ENCODE data around the gene SEPTIN3.

The SEPTIN3 gene

GRCh38 chr22:41963453-41964111 is 5.7 kb upstream of the SEPTIN3 start:
- no peak for DNase-seq (ENCODE audit: extremely low spot score)
- TF ChIP-seq FOXK2 (IDR thresholded peaks at IDR 0.05) = no peak
- TF ChIP-seq ARNT (IDR thresholded peaks at IDR 0.05) = no peak
- TF ChIP-seq SUZ12 (IDR thresholded peaks at IDR 0.05) = no peak
- no peak for TF ChIP-seq CTBP1 (IDR thresholded peaks at IDR 0.05; ENCODE audit: borderline replicate concordance)
- no peak for TF ChIP-seq BHLHE40 (IDR thresholded peaks at IDR 0.05; ENCODE audit: borderline replicate concordance)
- POLR2A ChIA-PET = interaction anchor here (0.8 to 1.7 kb wide), 2 partner anchors 17 to 117 kb away, joined by 3 to 12 read pairs; partner anchors contain the start of gene CENPM
- CTCF ChIA-PET = interaction anchor here (1.3 kb wide), 1 partner anchor 149 kb away, joined by 3 read pairs; no protein-coding TSS in a partner anchor

- POLR2A ChIA-PET = interaction anchor here (0.8 to 1.7 kb wide), 2 partner anchors 17 to 116 kb away, joined by 3 to 12 read pairs; partner anchors contain the start of gene CENPM
- CTCF ChIA-PET = no interaction called here
- TF ChIP-seq FOXK2 (IDR thresholded peaks at IDR 0.05) (no peak), FOXA1 (IDR thresholded peaks at IDR 0.05) (no peak), SP1 (IDR thresholded peaks at IDR 0.05) (no peak), FOXM1 (IDR thresholded peaks at IDR 0.05; ENCODE audit: borderline replicate concordance) (no peak), ZNF384 (IDR thresholded peaks at IDR 0.05) (no peak), TARDBP (IDR thresholded peaks at IDR 0.05) (no peak), BHLHE40 (IDR thresholded peaks at IDR 0.05; ENCODE audit: borderline replicate concordance) (no peak), HDGF (IDR thresholded peaks at IDR 0.05; ENCODE audit: borderline replicate concordance) (no peak), ARNT (IDR thresholded peaks at IDR 0.05) (no peak), ELF4 (IDR thresholded peaks at IDR 0.05) (no peak), SUZ12 (IDR thresholded peaks at IDR 0.05) (no peak), LEF1 (IDR thresholded peaks at IDR 0.05; ENCODE audit: borderline replicate concordance) (no peak), L3MBTL2 (conservative IDR thresholded peaks at IDR 0.05) (no peak), CTBP1 (IDR thresholded peaks at IDR 0.05; ENCODE audit: borderline replicate concordance) (no peak), NFRKB (IDR thresholded peaks at IDR 0.05) (no peak)
- TF ChIP-seq, protein P1, sequence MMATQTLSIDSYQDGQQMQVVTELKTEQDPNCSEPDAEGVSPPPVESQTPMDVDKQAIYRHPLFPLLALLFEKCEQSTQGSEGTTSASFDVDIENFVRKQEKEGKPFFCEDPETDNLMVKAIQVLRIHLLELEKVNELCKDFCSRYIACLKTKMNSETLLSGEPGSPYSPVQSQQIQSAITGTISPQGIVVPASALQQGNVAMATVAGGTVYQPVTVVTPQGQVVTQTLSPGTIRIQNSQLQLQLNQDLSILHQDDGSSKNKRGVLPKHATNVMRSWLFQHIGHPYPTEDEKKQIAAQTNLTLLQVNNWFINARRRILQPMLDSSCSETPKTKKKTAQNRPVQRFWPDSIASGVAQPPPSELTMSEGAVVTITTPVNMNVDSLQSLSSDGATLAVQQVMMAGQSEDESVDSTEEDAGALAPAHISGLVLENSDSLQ (IDR thresholded peaks at IDR 0.05) = no peak
- no peak for DNase-seq (ENCODE audit: extremely low spot score)
These were observed 5.1 kb upstream of the SEPTIN3 start for GRCh38 chr22:41964112-41964491.

- ChIA-PET CTCF (interaction anchor here (0.6 to 1.0 kb wide), 3 partner anchors 9 to 199 kb away, joined by 3 read pairs; no protein-coding TSS in a partner anchor), POLR2A (interaction anchor here (1.2 kb wide), 1 partner anchor 20 kb away, joined by 6 read pairs; the partner anchor contains the start of gene CENPM)
- no peak for DNase-seq (ENCODE audit: extremely low spot score)
- TF ChIP-seq LEF1 (IDR thresholded peaks at IDR 0.05; ENCODE audit: borderline replicate concordance) (no peak), ARNT (IDR thresholded peaks at IDR 0.05) (no peak), FOXM1 (IDR thresholded peaks at IDR 0.05; ENCODE audit: borderline replicate concordance) (no peak), HDGF (IDR thresholded peaks at IDR 0.05; ENCODE audit: borderline replicate concordance) (no peak), FOXK2 (IDR thresholded peaks at IDR 0.05) (no peak), FOXA1 (IDR thresholded peaks at IDR 0.05) (no peak), TARDBP (IDR thresholded peaks at IDR 0.05) (no peak), BHLHE40 (IDR thresholded peaks at IDR 0.05; ENCODE audit: borderline replicate concordance) (no peak), L3MBTL2 (conservative IDR thresholded peaks at IDR 0.05) (no peak), SP1 (IDR thresholded peaks at IDR 0.05) (no peak), SUZ12 (IDR thresholded peaks at IDR 0.05) (no peak)
- TF ChIP-seq, protein P1 (IDR thresholded peaks at IDR 0.05) = no peak
These were observed 3.0 kb upstream of the SEPTIN3 start for GRCh38 chr22:41966225-41966606.

DNA sequence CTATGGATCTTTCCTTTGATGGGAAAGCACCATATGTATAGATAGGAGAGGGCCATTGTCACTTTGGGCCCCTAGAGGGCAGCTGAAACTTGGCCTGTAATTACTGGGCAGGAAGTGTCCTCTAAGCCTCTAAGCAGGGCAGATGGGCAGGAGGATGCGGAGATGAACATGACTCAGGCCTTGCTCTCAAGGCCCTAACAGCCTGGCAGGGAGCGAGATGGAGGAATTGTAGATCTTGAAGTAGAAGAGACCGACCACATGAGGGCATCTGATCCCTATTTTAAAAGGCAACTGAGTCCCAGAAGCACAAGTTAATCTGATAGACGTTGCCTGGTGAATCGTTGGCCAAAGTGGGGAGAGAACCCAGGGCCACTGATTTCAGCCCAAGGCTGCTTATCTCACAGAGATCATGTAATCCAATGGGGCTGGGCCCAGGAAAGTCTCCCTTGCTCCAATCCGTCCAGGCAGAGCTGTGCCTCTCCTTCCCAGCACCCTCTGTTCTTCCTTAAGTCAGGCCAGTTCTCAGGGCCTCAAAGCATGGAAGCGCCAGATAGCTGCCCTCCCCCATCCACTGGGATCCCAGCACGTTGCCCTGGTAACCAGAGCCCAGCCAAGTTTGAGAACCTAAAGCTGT is 2.5 kb upstream of the SEPTIN3 start:
- TF ChIP-seq FOXM1 (IDR thresholded peaks at IDR 0.05; ENCODE audit: borderline replicate concordance) (no peak), NFRKB (IDR thresholded peaks at IDR 0.05) (no peak), ZNF384 (IDR thresholded peaks at IDR 0.05) (no peak), CTBP1 (IDR thresholded peaks at IDR 0.05; ENCODE audit: borderline replicate concordance) (no peak), SP1 (IDR thresholded peaks at IDR 0.05) (no peak), L3MBTL2 (conservative IDR thresholded peaks at IDR 0.05) (no peak), BHLHE40 (IDR thresholded peaks at IDR 0.05; ENCODE audit: borderline replicate concordance) (no peak), ARNT (IDR thresholded peaks at IDR 0.05) (no peak), LEF1 (IDR thresholded peaks at IDR 0.05; ENCODE audit: borderline replicate concordance) (no peak)
- TF ChIP-seq, protein P1 (IDR thresholded peaks at IDR 0.05) = no peak
- POLR2A ChIA-PET = interaction anchor here (1.2 to 1.9 kb wide), 2 partner anchors 20 to 166 kb away, joined by 4 to 6 read pairs; partner anchors contain the start of genes CCDC134 and CENPM
- CTCF ChIA-PET = interaction anchor here (0.6 to 1.0 kb wide), 3 partner anchors 9 to 199 kb away, joined by 3 read pairs; no protein-coding TSS in a partner anchor
- peak; percentile 46 for DNase-seq (ENCODE audit: extremely low spot score)

DNA sequence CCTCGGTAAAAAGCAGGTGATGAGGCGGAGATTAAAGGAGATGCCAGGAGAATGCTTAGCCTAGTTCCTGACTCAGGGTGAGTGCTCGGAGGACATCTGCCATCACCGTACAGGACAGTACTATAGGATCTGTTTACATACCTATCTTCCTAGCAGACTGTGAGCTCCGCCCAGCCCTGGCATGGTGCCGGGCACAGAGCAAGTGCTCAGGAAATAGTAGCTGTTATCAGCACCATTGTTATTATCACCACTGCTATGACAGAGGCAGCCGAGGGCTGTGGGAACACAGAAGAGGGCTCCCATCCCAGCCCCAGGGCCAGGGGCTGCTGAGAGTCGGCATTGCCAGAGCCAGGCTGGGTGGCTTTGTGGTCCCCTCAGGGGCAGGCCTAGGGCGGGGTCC is 642 bp upstream of the SEPTIN3 start:
- POLR2A ChIA-PET = interaction anchor here (0.9 to 1.5 kb wide), 2 partner anchors 22 to 122 kb away, joined by 3 to 4 read pairs; partner anchors contain the start of genes CENPM and NDUFA6
- CTCF ChIA-PET = interaction anchor here (0.9 kb wide), 1 partner anchor 144 kb away, joined by 5 read pairs; no protein-coding TSS in a partner anchor
- DNase-seq (ENCODE audit: extremely low spot score) = no peak
- TF ChIP-seq CTBP1 (IDR thresholded peaks at IDR 0.05; ENCODE audit: borderline replicate concordance) (no peak), LEF1 (IDR thresholded peaks at IDR 0.05; ENCODE audit: borderline replicate concordance) (no peak), FOXA1 (IDR thresholded peaks at IDR 0.05) (no peak), ARNT (IDR thresholded peaks at IDR 0.05) (no peak), BHLHE40 (IDR thresholded peaks at IDR 0.05; ENCODE audit: borderline replicate concordance) (no peak), L3MBTL2 (conservative IDR thresholded peaks at IDR 0.05) (no peak), FOXM1 (IDR thresholded peaks at IDR 0.05; ENCODE audit: borderline replicate concordance) (no peak), ZNF384 (IDR thresholded peaks at IDR 0.05) (no peak), ELF4 (IDR thresholded peaks at IDR 0.05) (no peak), SP1 (IDR thresholded peaks at IDR 0.05) (no peak), HDGF (IDR thresholded peaks at IDR 0.05; ENCODE audit: borderline replicate concordance) (no peak), NFRKB (IDR thresholded peaks at IDR 0.05) (no peak), SUZ12 (IDR thresholded peaks at IDR 0.05) (no peak), FOXK2 (IDR thresholded peaks at IDR 0.05) (no peak), TARDBP (IDR thresholded peaks at IDR 0.05) (no peak)
- TF ChIP-seq, protein P1 (IDR thresholded peaks at IDR 0.05) = no peak
